Activated CD4-positive, alpha-beta T cell treated with anti-CD3 and anti-CD28 coated beads, Interleukin-2, Interleukin-4, amounts not matched to agents 100 ng/mL and 50 ng/mL, durations not matched to agents 16 hours and 8 hours (primary cell): ENCODE results near the gene RELL1.

Experiments used
- DNase-seq: peaks from one replicate; pipeline ENCODE4 v3.0.0-alpha.2; 2020; ENCODE audit warnings: low spot score

Gene RELL1

GRCh38 chr4:37635155-37635554 lies 51.0 kb downstream of the RELL1 start:
- DNase-seq, result no peak

- DNase-seq, result no peak
Measured at GRCh38 chr4:37634180-37634579, 52.0 kb downstream of the RELL1 start.

GRCh38 chr4:37632836-37633235 lies 53.3 kb downstream of the RELL1 start:
- no peak for DNase-seq

DNA sequence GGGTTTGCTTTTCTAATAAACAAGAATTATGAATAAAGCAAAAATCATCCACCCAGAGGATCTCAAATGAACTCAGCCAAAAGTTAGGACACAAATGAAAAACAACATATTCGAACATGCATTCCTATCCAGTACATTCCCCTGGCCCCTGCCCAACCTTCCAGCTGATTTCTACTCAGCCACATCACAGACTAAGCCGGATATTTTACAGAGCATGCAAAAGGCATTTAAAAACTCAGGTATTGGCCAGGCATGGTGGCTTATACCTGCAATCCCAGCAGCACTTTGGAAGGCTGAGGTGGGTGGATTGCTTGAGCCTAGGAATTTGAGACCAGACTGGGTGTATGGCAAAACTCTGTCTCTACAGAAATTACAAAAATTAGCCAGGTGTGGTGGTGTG lies 54.6 kb downstream of the RELL1 start:
- DNase-seq, result no peak

GRCh38 chr4:37629713-37630112 lies 56.5 kb downstream of the RELL1 start:
- no peak for DNase-seq

DNA sequence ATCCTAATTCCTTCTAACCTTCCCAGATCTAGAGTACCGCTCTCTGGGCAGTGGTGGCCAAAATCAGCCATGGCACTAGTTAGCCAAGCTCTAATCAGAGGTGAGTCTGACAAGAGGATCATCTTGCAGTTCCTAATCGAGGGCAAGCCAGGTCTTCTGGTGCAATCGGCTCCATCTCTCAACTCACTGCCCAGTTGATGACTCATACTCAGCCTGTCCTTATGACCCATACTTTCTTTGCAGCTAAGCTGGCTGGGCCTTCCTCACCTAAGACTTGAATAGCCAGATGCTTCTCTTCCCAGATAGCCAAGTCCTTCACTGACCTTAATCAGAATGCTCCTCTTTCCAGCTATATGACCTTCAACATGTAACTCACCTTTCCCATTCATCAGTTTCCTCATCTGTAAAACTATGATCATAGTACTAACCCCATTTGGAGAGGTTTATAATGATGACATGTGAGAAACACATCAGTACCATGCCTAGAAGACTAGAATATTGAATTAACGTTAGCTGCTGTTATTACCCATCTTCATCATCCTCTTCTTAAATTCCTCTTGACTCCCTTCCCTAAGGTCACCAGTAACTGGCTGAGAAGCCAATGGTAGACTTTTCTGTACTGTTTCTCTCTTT lies 57.1 kb downstream of the RELL1 start:
- no peak for DNase-seq

DNA sequence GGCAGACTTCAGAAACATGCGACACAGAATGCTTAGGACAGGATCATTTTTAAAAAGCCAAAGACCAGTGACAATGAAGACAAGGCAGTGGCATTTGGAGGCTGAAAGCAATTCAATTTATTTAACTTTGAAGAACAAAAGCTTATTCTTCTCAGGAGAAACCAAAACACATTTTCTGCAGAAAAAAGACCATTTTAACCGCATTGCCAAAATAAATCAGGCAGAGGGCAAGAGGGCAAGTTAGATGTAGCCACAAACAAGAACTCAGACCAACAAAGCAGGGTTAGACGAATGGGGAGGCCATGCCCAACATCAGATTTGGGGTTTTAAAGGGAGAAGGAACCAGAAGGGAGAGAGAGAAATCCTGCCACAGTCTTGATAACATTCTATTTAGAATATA lies 58.9 kb downstream of the RELL1 start:
- DNase-seq, result no peak

DNA sequence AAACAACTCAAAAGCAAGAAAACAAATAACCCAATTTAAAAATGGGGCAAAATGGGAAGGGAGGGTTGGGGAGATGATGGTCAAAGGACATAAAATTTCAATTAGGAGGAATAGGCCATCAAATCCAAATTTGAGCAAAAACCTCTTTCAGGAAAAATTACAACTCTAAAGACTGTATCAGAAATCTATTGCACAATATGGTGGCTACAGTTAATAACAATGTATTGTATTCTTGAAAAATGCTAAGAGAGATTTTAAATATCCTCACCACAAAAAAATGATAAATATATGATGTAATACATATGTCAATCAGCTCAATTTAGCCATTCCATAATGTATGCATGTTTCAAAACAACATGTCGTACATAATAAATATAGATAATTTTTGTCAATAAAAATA lies 60.7 kb downstream of the RELL1 start:
- no peak for DNase-seq

DNA sequence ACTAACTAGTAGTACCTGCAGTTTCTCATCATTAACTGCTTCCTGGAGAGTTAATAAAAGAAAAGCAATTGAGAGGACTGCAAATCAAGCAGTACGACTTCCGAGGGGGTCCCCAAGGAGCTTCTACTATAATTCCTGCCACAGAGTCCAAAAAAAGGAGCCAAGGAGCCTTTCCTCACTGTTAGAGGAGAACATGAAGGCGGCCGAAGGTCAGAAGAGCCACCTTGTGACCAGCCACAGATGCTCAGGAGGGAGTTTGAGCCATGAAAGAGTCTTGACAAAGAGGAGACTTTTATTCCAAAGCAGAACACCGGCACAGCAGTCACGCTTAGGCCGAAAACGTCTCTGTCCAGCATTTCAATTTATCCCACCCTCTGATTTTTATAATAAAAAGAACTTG lies 62.2 kb downstream of the RELL1 start:
- DNase-seq, result no peak

DNA sequence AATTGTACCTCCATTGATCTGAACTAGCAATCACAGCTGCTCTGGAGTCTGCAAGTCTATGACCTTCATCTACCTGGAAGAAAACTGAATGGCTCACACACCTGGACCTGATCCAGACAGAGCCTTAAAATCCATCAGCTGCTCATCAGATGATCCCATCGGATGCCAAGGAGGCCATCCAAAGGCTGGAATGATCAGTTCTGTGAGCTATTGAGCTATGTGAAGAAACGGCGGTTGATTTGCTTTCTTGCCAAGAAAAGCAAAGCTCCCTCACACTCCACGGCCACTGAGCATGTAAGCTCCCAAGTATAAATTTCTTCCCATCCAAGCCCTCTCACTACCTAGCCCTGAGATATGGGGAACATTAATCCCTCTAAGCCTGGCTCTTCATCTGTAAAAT lies 63.1 kb downstream of the RELL1 start:
- DNase-seq, result no peak

DNA sequence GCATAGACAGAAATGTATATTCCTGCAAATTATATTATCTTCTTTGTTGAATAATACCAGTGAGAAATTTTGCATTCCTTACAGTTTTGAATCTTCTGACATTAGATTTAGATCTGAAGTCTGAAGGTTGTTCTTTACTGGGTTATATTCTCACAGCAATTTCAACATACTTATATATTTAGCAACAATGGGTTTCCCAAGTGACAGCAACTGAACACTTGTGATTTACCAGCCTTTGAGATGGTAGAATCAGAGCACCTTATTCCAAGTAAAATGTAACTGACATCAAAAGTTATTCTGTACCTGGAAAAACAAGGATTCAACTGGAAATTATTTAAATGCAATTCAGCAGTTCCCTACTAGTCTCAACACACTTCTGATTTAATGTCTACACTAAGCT lies 66.0 kb downstream of the RELL1 start:
- no peak for DNase-seq

GRCh38 chr4:37615720-37616063 lies 70.5 kb downstream of the RELL1 start:
- DNase-seq, result no peak

GRCh38 chr4:37615059-37615719 lies 71.0 kb downstream of the RELL1 start:
- no peak for DNase-seq

GRCh38 chr4:37612811-37613210 lies 73.4 kb downstream of the RELL1 start:
- no peak for DNase-seq

GRCh38 chr4:37609626-37610025 lies 76.5 kb downstream of the RELL1 start:
- DNase-seq, result no peak

DNA sequence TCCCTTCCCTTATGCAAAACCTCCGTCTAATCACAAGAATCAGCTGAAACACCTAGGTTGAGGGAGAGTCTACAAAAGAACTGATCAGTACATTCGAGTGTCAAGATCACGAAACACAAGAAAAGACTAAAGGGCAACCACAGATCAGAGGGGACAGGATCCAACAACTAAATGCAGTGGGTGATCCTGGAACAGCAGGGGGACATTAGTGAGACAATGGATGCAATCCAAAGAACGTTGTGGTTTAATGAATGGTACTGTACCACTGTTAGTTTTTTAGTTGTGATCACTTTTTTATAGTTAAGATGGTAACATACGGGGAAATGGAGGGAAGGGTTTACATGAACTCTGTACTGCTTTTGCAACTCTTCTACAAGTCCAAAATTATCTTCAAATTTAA lies 79.2 kb downstream of the RELL1 start:
- DNase-seq, result no peak

- no peak for DNase-seq
Measured at GRCh38 chr4:37605843-37606565, 80.2 kb downstream of the RELL1 start.

DNA sequence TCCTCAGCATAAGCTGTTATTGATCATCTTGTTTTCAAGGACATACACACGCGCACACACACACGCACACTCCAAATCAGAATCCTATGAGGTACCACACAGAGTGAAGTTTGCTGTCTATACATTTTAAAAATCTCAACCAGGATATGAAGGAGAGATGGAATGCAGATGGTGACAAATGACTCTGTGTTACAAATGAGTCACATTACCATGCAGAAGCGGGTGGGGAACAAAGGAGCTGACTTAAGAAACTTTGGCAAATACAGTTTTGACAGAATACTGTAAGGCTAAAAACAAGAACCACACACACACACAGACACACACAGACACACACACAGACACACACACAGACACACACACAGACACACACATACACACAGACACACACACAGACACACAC lies 81.7 kb downstream of the RELL1 start:
- peak; percentile 26 for DNase-seq

DNA sequence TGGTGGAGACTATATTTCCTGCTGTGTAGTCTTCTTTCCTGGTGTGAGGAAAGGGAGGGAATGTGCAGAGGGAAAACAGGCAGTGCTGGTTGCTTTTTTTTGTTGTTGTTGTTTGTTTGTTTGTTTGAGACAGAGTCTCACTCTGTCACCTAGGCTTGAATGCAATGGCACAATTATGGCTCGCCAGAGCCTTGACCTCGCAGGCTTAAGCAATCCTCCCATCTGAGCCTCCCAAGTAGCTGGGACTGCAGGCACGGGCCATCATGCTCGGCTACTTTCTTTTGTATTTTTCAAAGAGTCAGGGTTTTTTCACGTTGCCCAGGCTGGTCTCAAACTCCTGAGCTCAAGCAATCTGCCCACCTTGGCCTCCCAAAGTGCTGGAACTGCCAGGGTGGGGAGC lies 82.5 kb downstream of the RELL1 start:
- no peak for DNase-seq

- peak; percentile 76 for DNase-seq
Measured at GRCh38 chr4:37603070-37603468, 83.1 kb downstream of the RELL1 start.

- no peak for DNase-seq
Measured at GRCh38 chr4:37602454-37603069, 83.6 kb downstream of the RELL1 start.

DNA sequence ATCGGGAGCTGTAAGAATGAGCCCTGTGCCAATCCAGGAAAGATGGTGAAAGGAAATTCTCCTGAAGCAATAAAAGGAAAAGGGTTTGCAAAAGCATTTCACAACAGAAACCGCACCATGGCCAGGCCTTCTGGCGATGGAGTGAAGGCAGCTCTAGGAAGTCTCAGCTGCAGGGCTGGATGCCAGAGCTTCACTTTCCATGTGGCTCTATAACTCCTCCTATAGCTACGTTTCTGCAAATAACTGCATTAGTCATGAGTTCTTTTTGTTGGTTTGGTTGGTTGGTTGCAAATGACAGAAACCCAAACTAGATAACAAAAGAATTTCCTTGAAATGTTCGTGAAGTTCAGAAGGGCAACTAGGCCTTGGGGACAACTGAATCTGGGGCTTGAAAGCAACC lies 84.6 kb downstream of the RELL1 start:
- peak; percentile 59 for DNase-seq

DNA sequence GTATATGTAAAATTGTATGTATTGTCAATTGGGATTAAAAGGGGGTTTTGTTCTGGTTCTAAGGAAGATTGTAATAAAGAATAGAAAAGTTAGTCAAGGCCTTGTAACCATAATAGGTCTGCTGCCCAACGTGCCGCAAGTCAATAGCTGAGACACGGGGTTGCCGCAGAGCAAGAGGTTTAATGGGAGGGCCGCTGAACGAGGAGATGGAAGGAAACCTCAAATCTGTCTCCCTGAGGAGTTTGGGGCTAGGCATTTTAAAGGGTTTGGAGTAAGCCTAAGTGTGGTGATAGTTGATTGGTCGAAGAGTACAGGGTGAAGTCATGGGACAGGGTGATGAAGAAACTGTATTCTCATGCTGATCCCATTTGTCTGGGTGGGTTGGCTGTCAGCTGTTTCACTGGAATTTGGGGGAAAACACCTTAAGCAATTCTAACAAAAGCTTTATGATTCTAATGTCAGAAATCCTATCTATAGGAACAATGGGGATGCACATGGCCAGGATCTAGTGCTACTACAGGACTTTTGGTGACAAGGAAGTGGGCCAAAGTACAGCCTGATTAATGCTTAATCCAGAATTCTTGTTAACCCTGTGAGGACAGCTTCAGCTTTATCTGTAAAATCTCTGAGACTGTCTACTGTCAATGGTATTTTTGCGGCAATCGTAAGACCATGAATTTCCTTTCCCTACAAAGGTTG lies 86.9 kb downstream of the RELL1 start:
- no peak for DNase-seq
